Activated CD4-positive, alpha-beta T cell treated with anti-CD3 and anti-CD28 coated beads, Interleukin-2, amount 50 U/mL, for 1 hour (primary cell): ENCODE results near the gene PLA2G4B.

Experiments
- DNase-seq: peaks from one replicate; pipeline ENCODE4 v3.0.0-alpha.2; 2020

Gene PLA2G4B

DNA sequence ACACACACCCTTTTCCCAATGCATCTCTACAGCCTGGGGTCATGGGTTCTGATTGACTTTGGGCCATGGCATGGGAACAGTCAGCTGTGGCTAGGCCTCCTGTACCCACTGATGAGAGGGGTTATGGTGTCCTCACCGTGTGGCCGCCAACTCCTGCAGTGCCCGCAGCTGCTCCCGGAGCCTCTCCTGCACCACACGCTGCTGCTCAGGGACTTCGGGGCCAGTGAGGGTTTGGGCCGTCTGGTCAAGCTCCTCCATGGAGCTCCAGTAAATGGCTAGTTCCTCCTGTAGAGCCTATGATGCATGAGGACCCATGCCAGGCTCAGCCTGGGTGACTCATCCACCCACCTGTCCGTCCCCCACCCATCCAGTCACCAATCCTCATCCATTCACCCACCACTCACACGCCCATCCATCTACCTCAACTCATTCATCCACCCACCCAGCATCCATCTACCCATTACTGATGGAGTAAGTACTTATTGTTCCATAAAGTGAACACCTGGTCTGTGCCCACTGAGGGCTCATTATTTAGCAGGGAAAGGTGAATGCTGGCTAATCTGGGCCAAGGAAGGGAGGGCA, 33.6 kb downstream of the PLA2G4B start:
- DNase-seq: no peak

GRCh38 chr15:41873711-41874110, 35.1 kb downstream of the PLA2G4B start:
- no peak for DNase-seq

DNA sequence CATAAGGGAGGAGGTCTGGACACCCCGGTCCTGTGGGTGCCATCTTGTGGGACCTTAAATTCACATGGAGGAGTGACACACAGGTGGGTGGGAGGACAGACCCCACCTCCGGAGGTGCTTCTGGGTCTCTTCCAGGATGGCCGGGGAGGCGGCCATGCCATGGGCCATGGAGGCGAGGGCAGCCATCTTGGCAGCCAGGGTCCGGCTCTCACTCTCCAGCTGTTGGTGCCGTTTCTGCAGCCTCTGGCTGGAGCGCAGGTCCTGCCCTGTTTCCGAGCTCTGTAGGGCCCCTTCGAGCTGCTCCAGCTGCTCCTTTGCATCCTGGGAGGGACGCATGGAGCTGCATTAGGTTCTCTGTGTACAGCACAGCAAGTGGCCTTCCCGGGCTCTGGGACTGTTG, 36.1 kb downstream of the PLA2G4B start:
- no peak for DNase-seq

GRCh38 chr15:41876007-41876406, 37.4 kb downstream of the PLA2G4B start:
- DNase-seq: no peak

DNA sequence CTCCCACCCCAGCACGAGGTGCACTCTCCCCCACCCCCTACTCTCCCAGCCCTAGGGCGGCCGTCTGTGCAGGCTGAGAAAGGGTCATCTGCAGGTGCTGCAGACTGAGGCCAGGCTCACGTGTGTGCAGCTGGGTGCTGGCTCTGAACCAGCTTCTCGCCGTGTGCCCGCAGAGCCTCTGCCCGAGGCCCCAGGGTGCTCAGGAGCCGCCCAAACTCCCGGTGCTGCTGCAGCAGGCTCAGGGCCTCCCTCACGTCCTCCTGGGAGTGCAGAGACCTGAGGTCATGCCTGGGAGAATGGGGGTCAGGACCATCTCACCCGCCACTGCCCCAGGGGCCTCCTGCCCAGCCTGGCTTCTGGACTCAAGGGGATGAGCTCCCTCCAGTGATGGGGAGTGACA, 38.0 kb downstream of the PLA2G4B start:
- no peak for DNase-seq

- no peak for DNase-seq
These were observed 39.1 kb downstream of the PLA2G4B start for GRCh38 chr15:41877631-41878354.

- DNase-seq: no peak
These were observed 39.7 kb downstream of the PLA2G4B start for GRCh38 chr15:41878355-41878699.

GRCh38 chr15:41879321-41879845, 40.7 kb downstream of the PLA2G4B start:
- DNase-seq: no peak

GRCh38 chr15:41880156-41880877, 41.7 kb downstream of the PLA2G4B start:
- no peak for DNase-seq

- DNase-seq: no peak
These were observed 42.4 kb downstream of the PLA2G4B start for GRCh38 chr15:41881086-41881485.

GRCh38 chr15:41881550-41881919, 42.9 kb downstream of the PLA2G4B start:
- no peak for DNase-seq

- DNase-seq: no peak
These were observed 43.5 kb downstream of the PLA2G4B start for GRCh38 chr15:41881920-41882688.

DNA sequence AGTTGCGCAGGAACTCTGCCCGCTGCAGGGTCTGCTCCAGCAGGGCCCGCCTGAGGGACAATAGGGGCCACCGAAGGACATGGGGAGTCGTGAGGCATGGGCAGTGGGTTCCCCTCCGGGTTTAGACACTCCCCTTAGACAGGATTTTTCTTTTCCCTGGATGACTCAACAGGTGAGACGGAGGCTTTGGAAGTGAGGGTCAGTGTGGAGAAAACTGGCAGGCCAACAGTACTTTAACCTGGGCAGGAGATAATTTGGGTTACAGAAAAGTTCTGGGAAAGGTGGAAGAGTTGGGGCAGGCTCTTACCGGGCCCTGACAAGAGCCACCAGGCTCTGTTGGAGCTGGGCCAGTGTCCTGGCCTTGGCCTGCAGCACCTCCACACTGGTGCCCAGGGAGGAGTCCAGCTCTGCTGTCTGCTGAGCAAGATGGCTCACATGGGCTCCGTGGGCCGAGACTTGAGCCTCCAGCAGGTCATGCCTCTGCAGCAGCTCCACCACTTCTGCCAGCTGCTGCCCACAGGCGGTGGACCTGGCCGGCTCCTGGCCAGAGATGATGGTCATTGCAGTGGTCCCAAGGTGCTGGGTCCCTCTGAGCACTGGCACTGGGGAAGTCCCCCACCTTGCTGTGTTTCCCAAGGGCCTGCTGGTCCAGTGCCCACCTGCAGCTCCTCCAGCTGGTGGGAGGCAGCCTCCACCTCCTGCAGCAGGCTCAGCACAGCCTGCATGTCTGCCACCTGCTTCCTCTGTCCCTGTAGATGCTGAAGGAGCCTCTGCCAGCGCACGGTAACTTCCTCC, 44.2 kb downstream of the PLA2G4B start:
- no peak for DNase-seq

- no peak for DNase-seq
These were observed 44.8 kb downstream of the PLA2G4B start for GRCh38 chr15:41883484-41883825.

GRCh38 chr15:41884458-41884857, 45.8 kb downstream of the PLA2G4B start:
- DNase-seq: no peak

GRCh38 chr15:41885321-41885720, 46.7 kb downstream of the PLA2G4B start:
- no peak for DNase-seq

GRCh38 chr15:41885841-41886240, 47.2 kb downstream of the PLA2G4B start:
- DNase-seq: no peak

GRCh38 chr15:41886741-41887140, 48.1 kb downstream of the PLA2G4B start:
- DNase-seq: no peak

GRCh38 chr15:41887161-41887560, 48.5 kb downstream of the PLA2G4B start:
- DNase-seq: no peak

DNA sequence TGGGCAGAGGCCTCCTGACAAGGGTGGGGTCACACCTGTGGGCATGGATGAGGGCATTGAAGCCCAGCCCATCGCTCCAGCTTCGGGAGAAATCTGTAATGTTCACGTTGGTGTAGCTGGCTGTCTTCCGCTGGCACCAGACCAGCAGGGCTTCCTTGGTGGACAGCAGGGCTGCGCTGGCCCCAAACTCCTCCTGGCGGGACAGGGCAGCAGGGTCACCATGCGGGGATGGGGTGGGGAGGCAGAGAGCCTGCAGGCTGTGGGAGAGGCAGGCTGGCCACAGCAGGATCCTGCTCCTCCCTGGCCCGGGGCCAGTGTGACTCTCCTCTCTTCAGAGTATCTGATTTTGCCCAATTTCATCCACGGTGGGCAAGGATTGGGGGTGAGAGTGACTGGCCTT, 49.2 kb downstream of the PLA2G4B start:
- DNase-seq: no peak

DNA sequence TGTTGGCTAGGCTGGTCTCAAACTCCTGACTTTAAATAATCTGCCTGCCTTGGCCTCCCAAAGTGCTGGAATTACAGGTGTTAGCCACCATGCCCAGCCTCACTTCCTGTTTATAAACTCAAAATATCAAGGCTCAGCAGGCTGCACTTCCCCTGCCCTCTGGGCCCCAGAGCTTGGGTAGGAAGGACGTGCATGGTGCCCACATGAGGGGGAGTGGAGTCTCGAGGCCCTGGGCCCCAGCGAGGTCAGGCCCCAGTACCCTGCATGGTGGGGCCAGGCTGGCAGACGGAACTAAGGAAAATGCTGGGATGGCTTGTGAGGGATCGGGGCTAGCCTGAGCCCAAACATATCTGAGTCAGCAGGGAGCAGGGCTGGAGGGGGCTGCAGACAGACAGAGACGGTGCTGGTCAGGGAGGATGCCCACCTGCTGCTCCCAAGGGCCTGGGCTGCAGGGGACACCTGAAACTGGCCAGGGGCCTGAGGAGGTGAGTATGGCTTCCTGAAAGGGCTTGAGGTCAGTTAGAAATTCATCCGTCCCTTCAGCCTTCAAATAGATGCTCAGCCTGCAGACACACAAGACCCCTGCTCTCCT, 50.1 kb downstream of the PLA2G4B start:
- no peak for DNase-seq

DNA sequence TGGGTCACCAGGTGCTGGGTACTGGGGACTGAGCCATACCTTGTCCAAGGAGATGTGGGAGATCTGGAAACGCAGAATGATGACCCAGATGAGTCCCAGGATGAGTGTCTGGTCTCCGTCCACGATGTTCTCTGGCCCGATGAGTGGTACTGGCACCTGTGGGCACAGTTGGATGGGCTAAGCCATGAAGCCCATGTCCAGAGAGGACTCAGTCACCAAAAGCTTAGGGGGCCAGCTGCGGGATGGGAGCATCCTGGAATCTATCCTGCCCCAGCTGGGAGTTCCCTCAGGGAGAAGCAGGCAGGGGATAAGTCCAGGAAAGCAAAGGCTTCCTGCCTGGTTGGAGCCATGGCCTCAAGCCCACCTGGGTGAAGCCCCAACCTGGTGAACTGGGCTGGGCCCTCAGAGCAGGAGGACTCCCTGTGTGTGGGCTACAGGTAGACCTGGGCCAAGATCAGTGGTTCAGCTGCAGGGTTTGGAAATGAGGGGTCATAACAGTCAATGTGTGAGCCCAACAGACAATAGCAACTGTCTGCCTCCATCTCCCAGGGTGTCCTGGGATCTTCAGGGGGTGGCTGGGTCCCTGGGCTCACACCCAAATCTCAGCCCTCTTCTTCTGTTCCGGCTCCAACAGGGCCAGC, 51.5 kb downstream of the PLA2G4B start:
- no peak for DNase-seq
